Thyroid gland (tissue), 4 donors: ENCODE measurements around the gene GALNS.

Experiments used
- CTCF ChIP-seq, 6 experiments: fragments of 200-600 bp in 3 of 6; fragments of 450-650 bp in 3 of 6; sonication (generic) in 3 of 6; IDR thresholded peaks; one replicate each; pipeline ENCODE4 v1.5.1; 2016 to 2019; ENCODE audit warnings: antibody characterized with exemption in 6 of 6, mild to moderate bottlenecking in 2 of 6, inconsistent platforms in 1 of 6, moderate library complexity in 1 of 6
- POLR2A ChIP-seq, 2 donors: fragments of 450-650 bp; IDR thresholded peaks; one replicate each; pipeline ENCODE4 v1.6.1; 2017; ENCODE audit warnings: antibody characterized with exemption in 2 of 2, mild to moderate bottlenecking in 2 of 2, moderate library complexity in 1 of 2

GRCh38 chr16:88787579-88788314 is 69.0 kb downstream of the GALNS start:
- no peak for TF ChIP-seq CTCF (IDR thresholded peaks at IDR 0.05)
- no peak for TF ChIP-seq POLR2A (IDR thresholded peaks at IDR 0.05)
